HL-60 (cell line): ENCODE data around the gene SLBP.

Experiments used
- TF ChIP-seq, protein P1 (sequence below): IDR thresholded peaks from one replicate; pipeline ENCODE4 v1.5.1; 2011; ENCODE audit warnings: low read length, control low read depth, inconsistent platforms; ENCODE audit not compliant: insufficient read depth
- TF ChIP-seq, protein P2 (sequence below): IDR thresholded peaks from 2 replicates; pipeline ENCODE4 v1.6.1; 2012; ENCODE audit warnings: low read depth; ENCODE audit not compliant: insufficient replicate concordance

DNA sequence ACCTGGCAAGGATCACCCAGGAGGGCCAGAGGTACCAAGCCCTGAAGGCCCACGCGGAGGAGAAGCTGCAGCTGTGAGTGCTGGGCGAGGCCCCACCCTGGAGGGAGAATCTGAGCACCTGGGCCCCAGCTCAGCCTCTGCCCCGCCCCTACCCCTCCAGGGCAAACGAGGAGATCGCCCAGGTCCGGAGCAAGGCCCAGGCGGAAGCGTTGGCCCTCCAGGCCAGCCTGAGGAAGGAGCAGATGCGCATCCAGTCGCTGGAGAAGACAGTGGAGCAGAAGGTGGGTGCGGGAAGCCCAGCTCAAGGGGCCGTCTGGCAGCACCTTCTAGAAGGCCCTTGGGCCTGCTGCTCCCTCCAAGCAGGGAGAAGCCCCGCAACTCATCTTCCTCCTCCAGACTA, 32.4 kb upstream of the SLBP start:
- TF ChIP-seq, protein P1, sequence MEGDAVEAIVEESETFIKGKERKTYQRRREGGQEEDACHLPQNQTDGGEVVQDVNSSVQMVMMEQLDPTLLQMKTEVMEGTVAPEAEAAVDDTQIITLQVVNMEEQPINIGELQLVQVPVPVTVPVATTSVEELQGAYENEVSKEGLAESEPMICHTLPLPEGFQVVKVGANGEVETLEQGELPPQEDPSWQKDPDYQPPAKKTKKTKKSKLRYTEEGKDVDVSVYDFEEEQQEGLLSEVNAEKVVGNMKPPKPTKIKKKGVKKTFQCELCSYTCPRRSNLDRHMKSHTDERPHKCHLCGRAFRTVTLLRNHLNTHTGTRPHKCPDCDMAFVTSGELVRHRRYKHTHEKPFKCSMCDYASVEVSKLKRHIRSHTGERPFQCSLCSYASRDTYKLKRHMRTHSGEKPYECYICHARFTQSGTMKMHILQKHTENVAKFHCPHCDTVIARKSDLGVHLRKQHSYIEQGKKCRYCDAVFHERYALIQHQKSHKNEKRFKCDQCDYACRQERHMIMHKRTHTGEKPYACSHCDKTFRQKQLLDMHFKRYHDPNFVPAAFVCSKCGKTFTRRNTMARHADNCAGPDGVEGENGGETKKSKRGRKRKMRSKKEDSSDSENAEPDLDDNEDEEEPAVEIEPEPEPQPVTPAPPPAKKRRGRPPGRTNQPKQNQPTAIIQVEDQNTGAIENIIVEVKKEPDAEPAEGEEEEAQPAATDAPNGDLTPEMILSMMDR: no peak
- TF ChIP-seq, protein P2, sequence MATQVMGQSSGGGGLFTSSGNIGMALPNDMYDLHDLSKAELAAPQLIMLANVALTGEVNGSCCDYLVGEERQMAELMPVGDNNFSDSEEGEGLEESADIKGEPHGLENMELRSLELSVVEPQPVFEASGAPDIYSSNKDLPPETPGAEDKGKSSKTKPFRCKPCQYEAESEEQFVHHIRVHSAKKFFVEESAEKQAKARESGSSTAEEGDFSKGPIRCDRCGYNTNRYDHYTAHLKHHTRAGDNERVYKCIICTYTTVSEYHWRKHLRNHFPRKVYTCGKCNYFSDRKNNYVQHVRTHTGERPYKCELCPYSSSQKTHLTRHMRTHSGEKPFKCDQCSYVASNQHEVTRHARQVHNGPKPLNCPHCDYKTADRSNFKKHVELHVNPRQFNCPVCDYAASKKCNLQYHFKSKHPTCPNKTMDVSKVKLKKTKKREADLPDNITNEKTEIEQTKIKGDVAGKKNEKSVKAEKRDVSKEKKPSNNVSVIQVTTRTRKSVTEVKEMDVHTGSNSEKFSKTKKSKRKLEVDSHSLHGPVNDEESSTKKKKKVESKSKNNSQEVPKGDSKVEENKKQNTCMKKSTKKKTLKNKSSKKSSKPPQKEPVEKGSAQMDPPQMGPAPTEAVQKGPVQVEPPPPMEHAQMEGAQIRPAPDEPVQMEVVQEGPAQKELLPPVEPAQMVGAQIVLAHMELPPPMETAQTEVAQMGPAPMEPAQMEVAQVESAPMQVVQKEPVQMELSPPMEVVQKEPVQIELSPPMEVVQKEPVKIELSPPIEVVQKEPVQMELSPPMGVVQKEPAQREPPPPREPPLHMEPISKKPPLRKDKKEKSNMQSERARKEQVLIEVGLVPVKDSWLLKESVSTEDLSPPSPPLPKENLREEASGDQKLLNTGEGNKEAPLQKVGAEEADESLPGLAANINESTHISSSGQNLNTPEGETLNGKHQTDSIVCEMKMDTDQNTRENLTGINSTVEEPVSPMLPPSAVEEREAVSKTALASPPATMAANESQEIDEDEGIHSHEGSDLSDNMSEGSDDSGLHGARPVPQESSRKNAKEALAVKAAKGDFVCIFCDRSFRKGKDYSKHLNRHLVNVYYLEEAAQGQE: no peak
